HepG2 (cell line): ENCODE results near the gene STK10. TPM values are rescaled to one million over a fixed set of nuclear protein-coding genes. Genes with fewer than 3 reads are reported as not detected.

Experiments
- ATAC-seq: fragments of 200-7000 bp; cut with Tn5 transposase; 3 replicates; pipeline ENCODE4 v1.9.1; 2020; ENCODE audit warnings: mild to moderate bottlenecking, moderate library complexity
- BruUV-seq: library from RNA; stranded (reverse); fragments of 400-500 nt; replicated peaks from 2 replicates; lab custom pipeline; 2021; lab: Mats Ljungman, UMichigan
- CTCF ChIA-PET: fragments of 300-600 bp; formaldehyde crosslinking; extraction: SDS; loops from one replicate; lab custom pipeline; 2021; ENCODE audit warnings: low total read pairs, inconsistent platforms, low intra/inter-chr PET ratio; lab: Yijun Ruan, JAX
- POLR2A ChIA-PET: fragments of 350-600 bp; sonication (Branson Sonifier 250); formaldehyde crosslinking; loops from one replicate; lab custom pipeline; 2020; ENCODE audit warnings: antibody characterized with exemption, inconsistent platforms; lab: Yijun Ruan, JAX
- DNase-seq: peaks from one replicate; pipeline ENCODE4 v3.0.0-alpha.2; 2015; ENCODE audit warnings: low spot score
- FAIRE-seq: peaks from 3 replicates; lab custom pipeline; 2011; peaks lifted over from hg19 to GRCh38; lab: Jason Lieb, UNC
- H2AFZ ChIP-seq: one replicate; pipeline ENCODE4 v1.6.1; 2011; ENCODE audit warnings: low read length, inconsistent platforms
- H3K27ac ChIP-seq: fragments of 300-600 bp; 3 replicates; pipeline ENCODE4 v1.8.0; 2011; ENCODE audit warnings: mixed run types, mild to moderate bottlenecking, mixed read lengths, low read length, inconsistent platforms; ENCODE audit not compliant: insufficient read depth; ENCODE audit errors: extremely low read length
- H3K27me3 ChIP-seq, 2 experiments: fragments of 200-600 bp in 1 of 2; 2 replicates in 1 of 2; 3 replicates in 1 of 2; pipeline versions ENCODE4 v1.6.0 to v1.8.0; 2011; ENCODE audit warnings: low read length in 2 of 2, mild to moderate bottlenecking in 2 of 2, moderate library complexity in 2 of 2, inconsistent platforms in 1 of 2; ENCODE audit not compliant: insufficient read depth in 2 of 2, control insufficient read depth in 1 of 2
- H3K36me3 ChIP-seq, 2 experiments: fragments of 200-600 bp in 1 of 2; replicated peaks in 1 of 2; 2 replicates in 1 of 2; 3 replicates in 1 of 2; pipeline versions ENCODE4 v1.5.1 to v1.8.0; 2011; ENCODE audit warnings: low read length in 2 of 2, inconsistent platforms in 1 of 2; ENCODE audit not compliant: insufficient read depth in 2 of 2, control insufficient read depth in 1 of 2
- H3K4me1 ChIP-seq: 2 replicates; pipeline ENCODE4 v1.5.1; 2012; ENCODE audit warnings: low read length, inconsistent platforms; ENCODE audit not compliant: insufficient read depth
- H3K4me2 ChIP-seq: 2 replicates; pipeline ENCODE4 v1.6.0; 2011; ENCODE audit warnings: low read depth, low read length, inconsistent platforms
- H3K4me3 ChIP-seq, 3 experiments: fragments of 200-600 bp in 1 of 3; sonication (generic), shearing (Covaris generic) in 1 of 3; replicated peaks in 1 of 3; 2 replicates each; pipeline ENCODE4 v1.5.1; 2011 to 2016; ENCODE audit warnings: low read length in 3 of 3, inconsistent platforms in 2 of 3, low read depth in 2 of 3, mild to moderate bottlenecking in 2 of 3, control low read depth in 1 of 3, mixed read lengths in 1 of 3; ENCODE audit not compliant: insufficient read depth in 1 of 3
- H3K79me2 ChIP-seq: one replicate; pipeline ENCODE4 v1.6.1; 2011; ENCODE audit warnings: low read length, inconsistent platforms; ENCODE audit not compliant: insufficient read depth
- H3K9ac ChIP-seq: 2 replicates; pipeline ENCODE4 v1.6.0; 2011; ENCODE audit warnings: mild to moderate bottlenecking, low read depth, low read length, inconsistent platforms; ENCODE audit not compliant: insufficient read depth
- H3K9me3 ChIP-seq: 2 replicates; pipeline ENCODE4 v1.5.1; 2012; ENCODE audit warnings: mild to moderate bottlenecking, low read length
- H4K20me1 ChIP-seq: 2 replicates; pipeline ENCODE4 v1.6.0; 2011; ENCODE audit warnings: inconsistent platforms, mild to moderate bottlenecking, low read length, moderate library complexity; ENCODE audit not compliant: insufficient read depth
- CEBPB ChIP-seq: IDR thresholded peaks from 2 replicates; pipeline ENCODE4 v1.6.1; 2011; ENCODE audit warnings: low read depth, low read length, improper control_type of control experiment, borderline replicate concordance
- MTF2 ChIP-seq: sonication (generic); formaldehyde crosslinking; IDR thresholded peaks from 2 replicates; pipeline ENCODE4 v1.5.0; 2020; ENCODE audit warnings: missing genetic modification reagents, borderline replicate concordance
- MXD4 ChIP-seq: IDR thresholded peaks from 2 replicates; pipeline ENCODE4 v1.6.1; 2016; ENCODE audit warnings: mild to moderate bottlenecking, missing biosample characterization, missing genetic modification reagents
- NFE2L2 ChIP-seq: fragments of 150-350 bp; IDR thresholded peaks from 2 replicates; pipeline ENCODE4 v1.6.1; 2014; ENCODE audit warnings: low read length
- PRMT3 ChIP-seq: sonication (generic); formaldehyde crosslinking; IDR thresholded peaks from 2 replicates; pipeline ENCODE4 v1.8.1; 2022; ENCODE audit warnings: low read depth, mild to moderate bottlenecking, moderate library complexity, missing genetic modification reagents, borderline replicate concordance
- STAT5B ChIP-seq: sonication (generic); formaldehyde crosslinking; IDR thresholded peaks from 2 replicates; pipeline ENCODE4 v1.4.0; 2020; ENCODE audit warnings: missing genetic modification reagents
- THYN1 ChIP-seq: sonication (generic); formaldehyde crosslinking; IDR thresholded peaks from 2 replicates; pipeline ENCODE4 v1.8.1; 2023; ENCODE audit warnings: low read depth, mild to moderate bottlenecking, moderate library complexity, missing genetic modification reagents, borderline replicate concordance
- ZNF329 ChIP-seq: sonication (generic); formaldehyde crosslinking; IDR thresholded peaks from 2 replicates; pipeline ENCODE4 v1.9.0; 2021; ENCODE audit warnings: low read depth, mild to moderate bottlenecking, missing genetic modification reagents
- ZNF569 ChIP-seq: sonication (generic); formaldehyde crosslinking; IDR thresholded peaks from 2 replicates; pipeline ENCODE4 v1.5.0; 2020; ENCODE audit warnings: mild to moderate bottlenecking, missing genetic modification reagents, moderate library complexity, borderline replicate concordance
- ZNF7 ChIP-seq: IDR thresholded peaks from 2 replicates; pipeline ENCODE4 v1.6.1; 2016; ENCODE audit warnings: missing biosample characterization, missing genetic modification reagents
- WGBS: methylation state at CpG from one replicate; pipeline ENCODE4 v1.1.6; 2017; ENCODE audit warnings: low lambda C conversion rate; 5-methylcytosine and 5-hydroxymethylcytosine counted together
- in situ Hi-C: cut with HindIII; loops from 2 replicates; pipeline ENCODE4 v1.10.0; 2017; ENCODE audit warnings: low pct_unique_long_range_greater_than_20kb; ENCODE audit not compliant: extremely low pct_ligation_motif_present
- intact Hi-C: fragments of 100-400 bp; cut with micrococcal nuclease; formaldehyde crosslinking; loops from one replicate; pipeline ENCODE4 v1.10.0; 2022; ENCODE audit not compliant: unreplicated experiment
- polyA plus RNA-seq, 8 experiments: library from polyadenylated mRNA; depleted of rRNA in 3 of 8; stranded (reverse) in 7 of 8; unstranded in 1 of 8; fragments of >200 nt; fragmentation: Illumina TruSeq in 4 of 8; extraction: Trizol in 4 of 8; gene quantifications; 2 replicates each; pipeline versions ENCODE4 v1.2.1 to v1.2.3, GENCODE V29; 2011 to 2016; ENCODE audit warnings: low read depth in 4 of 8, missing spikeins in 1 of 8, mixed read lengths in 1 of 8; ENCODE audit not compliant: insufficient read depth in 1 of 8
- total RNA-seq, 5 experiments: library from RNA; depleted of rRNA; stranded (reverse); fragments of >200 nt; fragmentation: Illumina TruSeq; extraction: Trizol; gene quantifications; 2 replicates each; pipeline ENCODE4 v1.2.3, GENCODE V29; 2016; ENCODE audit warnings: low read depth in 1 of 5
- TF ChIP-seq, protein P1 (sequence below): sonication (generic); formaldehyde crosslinking; conservative IDR thresholded peaks from 2 replicates; pipeline ENCODE4 v1.8.0; 2022; ENCODE audit warnings: missing genetic modification reagents
- TF ChIP-seq, protein P2 (sequence below): sonication (generic); formaldehyde crosslinking; IDR thresholded peaks from 2 replicates; pipeline ENCODE4 v1.8.1; 2023; ENCODE audit warnings: mild to moderate bottlenecking, missing genetic modification reagents, borderline replicate concordance
- TF ChIP-seq, protein P3 (sequence below): sonication (generic); formaldehyde crosslinking; IDR thresholded peaks from 2 replicates; pipeline ENCODE4 v1.5.1; 2020; ENCODE audit warnings: mild to moderate bottlenecking, missing genetic modification reagents, moderate library complexity
- TF ChIP-seq, protein P4 (sequence below): sonication (generic); formaldehyde crosslinking; IDR thresholded peaks from 2 replicates; pipeline ENCODE4 v1.4.0; 2020; ENCODE audit warnings: mild to moderate bottlenecking, low read depth, missing genetic modification reagents

Gene STK10
- total and polyA plus RNA-seq, 2 of the 13 experiments (the other 11 are each of a cell fraction or from before 2014, with no cell fraction given), result 7.0 to 7.2 TPM

DNA sequence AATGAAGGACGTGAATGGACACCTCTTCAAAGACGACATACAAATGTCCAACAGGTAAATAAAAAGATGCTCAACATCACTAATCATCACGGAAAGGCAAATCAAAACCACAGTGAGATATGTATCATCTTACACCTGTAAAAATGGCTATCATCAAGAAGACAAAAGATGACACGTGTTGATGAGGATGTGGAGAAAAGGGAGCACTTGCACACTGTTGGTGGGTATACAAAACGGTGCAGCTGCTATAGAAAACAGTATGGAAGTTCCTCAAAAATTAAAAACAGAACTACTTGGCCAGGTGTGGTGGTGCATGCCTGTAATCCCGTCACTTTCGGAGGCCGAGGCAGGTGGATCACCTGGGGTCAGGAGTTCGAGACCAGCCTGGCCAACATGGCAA lies 47.9 kb downstream of the STK10 start (continued):
- TF ChIP-seq, protein P1, sequence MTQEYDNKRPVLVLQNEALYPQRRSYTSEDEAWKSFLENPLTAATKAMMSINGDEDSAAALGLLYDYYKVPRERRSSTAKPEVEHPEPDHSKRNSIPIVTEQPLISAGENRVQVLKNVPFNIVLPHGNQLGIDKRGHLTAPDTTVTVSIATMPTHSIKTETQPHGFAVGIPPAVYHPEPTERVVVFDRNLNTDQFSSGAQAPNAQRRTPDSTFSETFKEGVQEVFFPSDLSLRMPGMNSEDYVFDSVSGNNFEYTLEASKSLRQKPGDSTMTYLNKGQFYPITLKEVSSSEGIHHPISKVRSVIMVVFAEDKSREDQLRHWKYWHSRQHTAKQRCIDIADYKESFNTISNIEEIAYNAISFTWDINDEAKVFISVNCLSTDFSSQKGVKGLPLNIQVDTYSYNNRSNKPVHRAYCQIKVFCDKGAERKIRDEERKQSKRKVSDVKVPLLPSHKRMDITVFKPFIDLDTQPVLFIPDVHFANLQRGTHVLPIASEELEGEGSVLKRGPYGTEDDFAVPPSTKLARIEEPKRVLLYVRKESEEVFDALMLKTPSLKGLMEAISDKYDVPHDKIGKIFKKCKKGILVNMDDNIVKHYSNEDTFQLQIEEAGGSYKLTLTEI (CRISPR knock-in tag), result no peak
- TF ChIP-seq ZNF329 (CRISPR knock-in tag), result no peak
- no peak for TF ChIP-seq ZNF569
- TF ChIP-seq PRMT3 (CRISPR knock-in tag), result no peak
- TF ChIP-seq NFE2L2, result no peak
- TF ChIP-seq, protein P2, sequence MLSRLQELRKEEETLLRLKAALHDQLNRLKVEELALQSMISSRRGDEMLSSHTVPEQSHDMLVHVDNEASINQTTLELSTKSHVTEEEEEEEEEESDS (CRISPR knock-in tag), result no peak

DNA sequence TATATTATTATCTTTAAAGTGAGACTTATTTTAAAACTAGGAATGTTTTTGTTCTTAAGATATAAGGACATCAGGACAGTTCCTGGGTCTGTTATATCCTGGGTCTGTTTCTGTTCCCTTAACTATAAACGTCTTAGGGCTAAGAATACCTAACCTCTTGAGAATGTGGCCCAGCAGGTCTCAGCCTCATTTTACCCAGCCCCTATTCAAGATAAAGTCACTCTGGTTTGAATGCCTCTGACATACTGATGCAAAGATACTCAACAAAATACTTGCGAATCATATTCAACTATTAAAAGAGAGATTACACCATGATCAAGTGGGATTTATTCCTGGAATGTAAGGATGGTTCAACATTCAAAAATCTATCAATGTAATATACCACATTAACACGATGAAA lies 51.0 kb downstream of the STK10 start:
- Histone ChIP-seq H3K4me3 (no peak overlapping the region), H3K9me3 (no peaks in the 10 kb centered on the region), H3K4me2 (no peak overlapping the region), H3K27me3 (no peaks in the 10 kb centered on the region), H3K4me1 (peaks cover 3% of the 10 kb centered on the region; the same call in 1 of the 2 replicates), H3K36me3 (0 out of 5 replicates have a peak, but pooled peaks cover 0 to 2% of the 10 kb centered on the region in 2 experiments), H3K79me2 (no peaks in the 10 kb centered on the region), H3K9ac (no peak overlapping the region), H2AFZ (no peak overlapping the region), H4K20me1 (no peaks in the 10 kb centered on the region), H3K27ac (no peak overlapping the region)
- ChIA-PET POLR2A (no interaction called here), CTCF (no interaction called here)
- no peak for FAIRE-seq
- DNase-seq, result no peak
- no TSS peak for BruUV-seq
- TF ChIP-seq CEBPB, result no peak
- TF ChIP-seq MTF2 (CRISPR knock-in tag), result no peak
- TF ChIP-seq, protein P3, sequence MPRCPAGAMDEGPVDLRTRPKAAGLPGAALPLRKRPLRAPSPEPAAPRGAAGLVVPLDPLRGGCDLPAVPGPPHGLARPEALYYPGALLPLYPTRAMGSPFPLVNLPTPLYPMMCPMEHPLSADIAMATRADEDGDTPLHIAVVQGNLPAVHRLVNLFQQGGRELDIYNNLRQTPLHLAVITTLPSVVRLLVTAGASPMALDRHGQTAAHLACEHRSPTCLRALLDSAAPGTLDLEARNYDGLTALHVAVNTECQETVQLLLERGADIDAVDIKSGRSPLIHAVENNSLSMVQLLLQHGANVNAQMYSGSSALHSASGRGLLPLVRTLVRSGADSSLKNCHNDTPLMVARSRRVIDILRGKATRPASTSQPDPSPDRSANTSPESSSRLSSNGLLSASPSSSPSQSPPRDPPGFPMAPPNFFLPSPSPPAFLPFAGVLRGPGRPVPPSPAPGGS (CRISPR knock-in tag), result no peak
- TF ChIP-seq, protein P4, sequence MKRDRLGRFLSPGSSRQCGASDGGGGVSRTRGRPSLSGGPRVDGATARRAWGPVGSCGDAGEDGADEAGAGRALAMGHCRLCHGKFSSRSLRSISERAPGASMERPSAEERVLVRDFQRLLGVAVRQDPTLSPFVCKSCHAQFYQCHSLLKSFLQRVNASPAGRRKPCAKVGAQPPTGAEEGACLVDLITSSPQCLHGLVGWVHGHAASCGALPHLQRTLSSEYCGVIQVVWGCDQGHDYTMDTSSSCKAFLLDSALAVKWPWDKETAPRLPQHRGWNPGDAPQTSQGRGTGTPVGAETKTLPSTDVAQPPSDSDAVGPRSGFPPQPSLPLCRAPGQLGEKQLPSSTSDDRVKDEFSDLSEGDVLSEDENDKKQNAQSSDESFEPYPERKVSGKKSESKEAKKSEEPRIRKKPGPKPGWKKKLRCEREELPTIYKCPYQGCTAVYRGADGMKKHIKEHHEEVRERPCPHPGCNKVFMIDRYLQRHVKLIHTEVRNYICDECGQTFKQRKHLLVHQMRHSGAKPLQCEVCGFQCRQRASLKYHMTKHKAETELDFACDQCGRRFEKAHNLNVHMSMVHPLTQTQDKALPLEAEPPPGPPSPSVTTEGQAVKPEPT, result no peak
- TF ChIP-seq STAT5B (CRISPR knock-in tag), result no peak
- TF ChIP-seq MXD4 (CRISPR knock-in tag), result no peak
- TF ChIP-seq THYN1 (CRISPR knock-in tag), result no peak
- no peak for TF ChIP-seq ZNF7 (CRISPR knock-in tag)
- 94% methylated on average over 3 of the region's 3 CpGs for WGBS
- intact Hi-C loops (no loop called here), in situ Hi-C loops (no loop called here)
- ATAC-seq, result no peak
